B cell (primary cell): ENCODE results near the gene STOML1.

ENCODE experiments used
- CTCF ChIP-seq: fragments of 200-600 bp; IDR thresholded peaks from one replicate; pipeline ENCODE4 v1.8.0; 2022; ENCODE audit warnings: antibody characterized with exemption, mild to moderate bottlenecking
- EZH2 ChIP-seq: IDR thresholded peaks from 2 replicates; pipeline ENCODE4 v1.6.1; 2012; ENCODE audit warnings: borderline replicate concordance, low read depth, mild to moderate bottlenecking, moderate library complexity, low read length; ENCODE audit not compliant: insufficient read depth, poor library complexity, severe bottlenecking

GRCh38 chr15:73993211-73993994 lies 1.3 kb upstream of the STOML1 start:
- no peak for TF ChIP-seq CTCF
- TF ChIP-seq EZH2 = no peak
